Measurements from ENCODE around the gene PLA2G4E.

GRCh38 chr15:42024303-42024702 is 3.5 kb upstream of the PLA2G4E start:
- no peak for TF ChIP-seq CTCF (conservative IDR thresholded peaks at IDR 0.05; ENCODE audit: low read depth, low read length)
- TF ChIP-seq EZH2 (IDR thresholded peaks at IDR 0.05; ENCODE audit: low read length, unreplicated experiment): no peak
- TF ChIP-seq EZH2phosphoT487 (IDR thresholded peaks at IDR 0.05; ENCODE audit: borderline replicate concordance, low read length): no peak
